Activated T-helper 9 cell treated with anti-CD3 and anti-CD28 coated beads, Interleukin-2, amount 50 U/mL, for 16 hours (primary cell): Measurements from ENCODE around the gene KRT78.
"Not testable (repeated sequence)": the region's sequence is repeated elsewhere in the genome, so short reads cannot be mapped to it uniquely, and the experiment has no call there.

Experiments used
- DNase-seq: peaks from one replicate; pipeline ENCODE4 v3.0.0-alpha.2; 2020; ENCODE audit warnings: low read depth

Gene KRT78, protein sequence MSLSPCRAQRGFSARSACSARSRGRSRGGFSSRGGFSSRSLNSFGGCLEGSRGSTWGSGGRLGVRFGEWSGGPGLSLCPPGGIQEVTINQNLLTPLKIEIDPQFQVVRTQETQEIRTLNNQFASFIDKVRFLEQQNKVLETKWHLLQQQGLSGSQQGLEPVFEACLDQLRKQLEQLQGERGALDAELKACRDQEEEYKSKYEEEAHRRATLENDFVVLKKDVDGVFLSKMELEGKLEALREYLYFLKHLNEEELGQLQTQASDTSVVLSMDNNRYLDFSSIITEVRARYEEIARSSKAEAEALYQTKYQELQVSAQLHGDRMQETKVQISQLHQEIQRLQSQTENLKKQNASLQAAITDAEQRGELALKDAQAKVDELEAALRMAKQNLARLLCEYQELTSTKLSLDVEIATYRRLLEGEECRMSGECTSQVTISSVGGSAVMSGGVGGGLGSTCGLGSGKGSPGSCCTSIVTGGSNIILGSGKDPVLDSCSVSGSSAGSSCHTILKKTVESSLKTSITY

DNA sequence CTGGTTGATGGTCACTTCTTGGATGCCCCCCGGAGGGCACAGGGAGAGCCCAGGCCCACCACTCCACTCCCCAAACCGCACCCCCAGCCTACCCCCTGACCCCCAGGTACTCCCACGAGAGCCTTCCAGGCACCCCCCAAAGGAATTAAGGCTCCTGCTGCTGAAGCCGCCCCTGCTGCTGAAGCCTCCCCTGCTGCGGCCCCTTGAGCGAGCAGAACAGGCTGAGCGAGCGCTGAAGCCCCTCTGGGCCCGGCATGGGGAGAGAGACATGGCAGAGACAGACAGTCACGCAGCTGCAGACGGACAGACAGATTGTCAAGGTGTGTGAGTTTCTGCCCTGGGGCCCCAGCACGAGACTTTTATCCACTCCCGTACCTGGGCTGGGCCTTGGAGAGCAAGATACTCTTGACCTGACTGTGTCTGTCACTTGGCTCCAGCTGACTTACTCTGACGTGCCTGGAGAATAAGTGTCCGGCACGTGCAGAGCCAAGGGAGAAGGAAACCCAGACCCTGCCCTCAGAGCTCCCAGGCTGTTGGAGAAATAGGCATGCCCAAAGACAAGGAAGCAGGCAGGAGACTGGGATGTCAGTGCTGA, at the start of gene KRT78:
Gene KRT78 (minus strand): TSS at position 334 of the 595 bp plus-strand sequence. CDS start 64 bp downstream, at position 270.
- no peak for DNase-seq

DNA sequence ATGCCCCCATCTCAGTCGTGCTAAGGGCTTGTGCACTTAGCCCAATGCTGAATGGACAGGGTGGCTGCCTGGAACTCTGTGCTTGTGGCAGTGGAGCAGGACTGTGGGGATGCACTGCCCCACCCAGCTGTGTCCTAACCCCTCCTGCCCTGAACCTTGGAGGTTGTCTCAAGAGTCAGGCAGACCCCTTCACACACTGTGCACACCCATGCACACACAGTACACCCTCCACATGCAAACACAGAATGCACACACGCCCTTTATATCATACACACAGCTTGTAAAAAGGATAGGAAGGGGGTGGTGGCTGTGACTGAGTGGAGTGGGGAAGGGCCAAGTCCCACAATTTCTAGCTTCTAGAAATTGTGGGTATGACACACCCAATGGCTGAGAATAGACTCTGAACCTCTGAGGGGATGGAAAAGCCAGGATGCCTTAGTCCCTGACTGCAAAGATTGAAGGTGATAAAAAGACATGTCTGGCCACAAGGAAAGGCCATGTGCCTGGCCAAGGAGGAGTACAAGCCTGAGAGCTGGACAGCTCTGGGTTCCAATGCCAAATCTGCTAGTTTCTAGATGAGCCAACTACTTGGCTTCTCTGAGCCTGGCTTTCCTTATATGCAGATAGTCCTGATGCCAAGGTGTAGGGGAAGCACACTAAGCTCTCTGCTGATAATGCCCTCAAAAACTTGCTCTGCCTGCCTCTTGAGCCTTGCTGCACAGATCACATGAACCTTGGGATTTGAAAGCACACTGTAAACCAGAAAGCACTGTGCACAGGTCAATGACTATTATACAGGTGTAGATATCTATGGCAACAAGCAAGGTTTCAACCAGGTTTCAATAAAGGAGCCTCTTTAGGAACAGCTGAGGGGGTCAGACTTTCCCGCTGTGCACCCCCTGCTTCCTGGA, 47.7 kb upstream of the KRT78 start:
- no peak for DNase-seq

DNA sequence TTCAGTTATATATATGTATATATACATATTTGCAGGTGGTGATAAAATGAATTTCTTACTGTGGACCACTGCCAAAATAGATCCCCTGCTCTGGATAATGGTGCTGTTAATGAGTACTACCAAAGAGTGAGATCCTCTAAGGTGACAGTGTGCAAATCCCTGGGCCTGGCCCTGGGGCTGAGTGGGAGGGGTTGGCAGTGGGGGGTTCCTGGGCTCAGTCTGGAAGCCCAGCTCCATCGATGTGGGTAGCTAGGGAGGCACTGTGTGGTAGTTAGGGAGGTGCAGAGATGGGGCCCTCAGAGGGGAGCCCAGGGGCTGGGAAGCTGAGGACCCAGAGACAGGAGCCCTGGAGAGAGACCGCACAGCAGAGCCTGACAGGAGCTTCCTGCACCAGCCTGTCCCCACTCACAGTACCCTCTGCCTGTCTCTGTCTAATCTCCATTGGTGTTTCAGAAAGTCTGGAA, 47.0 kb upstream of the KRT78 start:
- DNase-seq, result no peak

DNA sequence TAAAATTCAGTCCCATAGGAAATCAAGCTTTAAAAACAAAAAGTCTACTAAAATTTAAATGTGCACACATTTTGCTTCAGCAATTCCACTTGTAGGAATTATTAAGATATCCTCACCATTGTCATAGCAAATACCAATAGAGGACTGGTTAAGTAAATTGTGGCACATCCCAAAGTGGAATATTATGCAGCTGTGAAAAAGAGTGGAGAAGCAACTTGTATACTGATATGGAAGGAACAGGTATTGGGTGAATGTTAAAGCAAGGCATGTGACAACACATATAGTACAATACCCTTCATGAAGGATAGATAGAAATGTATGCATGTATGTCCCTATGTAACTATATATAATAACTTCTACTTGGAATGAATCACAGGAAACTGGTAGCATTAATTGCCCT, 44.2 kb upstream of the KRT78 start:
- DNase-seq, result no peak

DNA sequence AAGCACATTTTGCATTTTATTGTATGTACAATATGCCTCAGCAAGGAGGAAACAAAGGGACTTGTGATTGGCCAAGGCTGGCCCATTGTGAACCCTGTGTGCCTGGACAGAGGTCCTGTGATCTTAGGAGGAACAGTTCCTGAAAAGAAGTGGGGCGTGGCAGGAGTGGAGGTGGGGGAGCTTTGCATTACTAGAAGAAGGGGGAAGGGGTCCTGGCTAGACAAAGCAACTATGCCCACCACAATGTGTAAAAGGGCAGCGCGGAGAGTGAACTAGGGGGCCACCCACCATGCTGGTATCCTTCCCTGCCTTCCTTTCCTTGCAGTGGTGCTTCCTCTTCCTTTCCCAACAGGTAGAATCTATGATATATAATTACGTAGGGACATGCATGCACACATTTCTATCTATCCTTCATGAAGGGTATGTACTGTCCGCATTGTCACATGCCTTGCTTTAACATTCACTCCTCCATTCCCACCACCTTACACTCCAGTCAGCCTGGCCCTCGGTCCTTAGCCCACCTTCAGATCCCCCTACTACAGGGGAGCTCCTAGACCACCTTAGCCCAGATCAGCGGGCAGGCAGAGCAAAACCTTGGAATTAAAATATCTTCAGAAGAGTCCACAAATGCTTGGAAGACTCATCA, 43.5 kb upstream of the KRT78 start:
- DNase-seq, result no peak

DNA sequence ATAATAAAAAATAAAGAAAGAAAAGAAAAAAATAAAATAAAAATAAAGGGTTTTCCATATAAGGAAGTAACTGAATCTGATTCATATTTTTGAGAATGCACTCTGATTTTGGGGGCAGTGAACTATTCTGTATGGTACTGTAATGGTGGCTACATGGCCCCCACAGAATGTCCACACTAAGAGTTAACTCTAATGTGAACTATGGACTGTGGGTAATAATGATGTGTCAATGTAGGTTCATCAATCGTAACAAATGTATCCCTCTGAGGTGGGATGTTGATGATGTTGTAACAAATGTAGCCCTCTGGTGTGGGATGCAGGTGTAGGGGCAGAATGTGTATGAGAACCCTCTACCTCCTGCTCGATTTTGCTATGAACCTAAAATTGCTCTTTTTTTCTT, 42.2 kb upstream of the KRT78 start:
- no peak for DNase-seq

DNA sequence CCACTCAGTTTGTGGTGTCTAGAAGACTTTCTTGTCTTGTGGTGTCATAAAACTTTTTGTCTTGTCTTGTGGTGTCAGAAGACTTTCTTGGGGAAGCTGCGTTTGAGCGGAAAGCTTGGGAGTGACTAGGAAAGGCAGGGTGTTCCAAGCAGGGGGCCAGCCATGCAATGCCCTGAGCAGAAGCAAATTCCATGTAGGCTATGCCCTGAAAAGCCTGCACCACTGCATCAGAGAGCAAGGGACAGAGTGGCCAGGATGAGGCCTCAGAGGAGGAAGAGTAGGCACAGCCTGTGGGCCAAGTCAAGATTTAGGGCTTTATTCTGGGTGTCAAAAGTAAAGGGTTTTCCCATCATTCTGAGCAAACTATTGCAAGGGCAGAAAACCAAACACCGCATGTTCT, 41.6 kb upstream of the KRT78 start:
- no peak for DNase-seq

DNA sequence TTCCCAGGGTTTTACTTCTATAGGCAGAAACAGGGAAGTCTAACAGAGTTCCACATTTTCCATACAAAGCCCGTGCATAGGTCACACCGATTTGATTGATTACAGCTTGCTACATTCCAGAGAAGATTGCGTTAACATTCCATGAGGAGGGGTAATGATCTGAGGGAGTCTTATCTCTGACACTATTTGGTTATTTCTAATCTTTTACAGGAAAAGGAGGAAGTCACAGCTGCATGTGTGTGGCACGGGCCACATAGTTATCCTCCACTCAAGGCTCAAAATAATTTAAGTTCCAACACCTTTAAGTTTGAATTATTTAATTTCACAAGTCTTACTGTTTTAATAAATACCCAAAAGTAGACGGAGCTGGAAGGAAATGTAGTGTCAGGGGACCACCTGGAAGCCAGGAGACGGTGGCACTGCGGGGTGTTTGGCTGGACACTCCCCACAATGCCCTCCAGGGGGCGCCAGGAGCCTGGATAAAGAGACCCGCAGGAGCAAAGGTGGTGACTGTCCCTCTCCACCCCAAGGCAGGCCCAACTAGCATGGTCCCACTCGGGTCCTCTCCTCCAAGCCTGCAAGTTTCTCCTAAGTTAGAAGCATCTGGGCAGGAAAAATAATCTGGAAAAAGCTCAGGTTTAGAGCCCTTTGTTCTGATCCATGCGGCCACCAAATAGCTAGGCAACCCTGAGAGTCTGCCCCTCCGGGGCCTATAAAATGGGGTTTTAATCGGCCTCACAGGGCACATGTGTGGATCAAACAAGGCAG, 35.9 kb upstream of the KRT78 start:
- DNase-seq, result peak; percentile 66

DNA sequence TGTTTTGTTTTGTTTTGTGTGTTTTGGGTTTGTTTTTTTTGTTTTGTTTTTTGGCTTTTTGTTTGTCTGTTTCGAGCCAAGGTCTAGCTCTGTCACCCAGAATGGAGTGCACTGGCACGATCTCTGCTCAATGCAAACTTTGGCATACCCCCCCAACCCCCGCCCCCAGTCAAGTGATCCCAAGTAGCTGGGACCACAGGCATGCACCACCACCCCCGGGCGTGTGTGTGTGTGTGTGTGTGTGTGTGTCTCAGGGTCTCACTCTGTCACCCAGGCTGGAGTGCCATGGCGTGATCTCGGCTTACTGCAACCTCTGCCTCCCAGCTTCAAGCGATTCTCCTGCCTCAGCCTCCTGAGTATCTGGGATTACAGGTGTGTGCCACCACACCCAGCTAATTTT, 31.7 kb upstream of the KRT78 start:
- DNase-seq, result not testable (repeated sequence)

DNA sequence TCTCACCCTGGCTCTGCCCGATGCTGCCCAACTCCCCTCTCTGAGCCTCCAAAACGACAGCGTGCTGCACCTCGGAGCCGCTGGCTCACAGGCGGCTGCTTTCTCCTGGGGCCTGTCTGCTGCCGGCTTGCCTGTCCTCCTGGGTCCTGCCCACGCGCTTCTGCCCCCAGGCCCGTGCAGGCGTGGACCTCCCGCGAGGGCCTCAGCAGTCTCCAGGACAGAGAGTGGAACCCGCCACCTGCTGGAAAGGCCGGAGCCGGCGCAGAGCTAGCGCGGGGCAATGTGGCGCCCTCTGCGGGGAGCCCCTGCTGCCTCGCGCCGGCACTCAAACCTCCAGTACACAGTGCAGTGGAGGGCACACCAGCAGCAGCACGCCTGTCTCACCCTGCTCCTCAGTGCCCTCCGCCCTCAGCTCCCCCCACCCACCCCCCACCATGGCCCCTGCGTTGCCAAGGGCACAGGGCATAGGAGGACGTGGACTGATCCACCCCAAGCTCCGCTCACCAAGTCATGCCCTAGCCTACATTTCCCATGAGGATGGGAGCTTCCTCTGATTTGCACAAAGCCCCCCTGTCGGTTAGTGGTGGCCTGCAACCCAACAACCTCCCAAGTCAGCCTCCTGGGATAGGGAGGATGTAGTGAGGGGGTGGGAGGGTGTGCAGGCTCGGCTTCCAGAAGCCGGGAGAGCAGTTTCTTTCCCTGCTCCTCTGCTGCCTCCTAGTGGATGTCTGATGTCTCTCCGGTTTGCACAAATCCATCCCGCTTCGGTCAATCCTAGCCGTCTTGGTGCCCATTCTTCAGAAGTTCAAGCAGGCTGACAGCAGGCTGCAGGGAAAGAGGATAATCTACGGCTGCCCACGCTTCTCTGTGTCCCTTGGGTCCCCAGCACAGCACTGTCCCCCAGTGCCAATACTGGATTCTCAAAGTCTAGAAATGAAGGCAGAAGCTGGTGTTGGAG, 30.9 kb upstream of the KRT78 start:
- peak; percentile 44 for DNase-seq

DNA sequence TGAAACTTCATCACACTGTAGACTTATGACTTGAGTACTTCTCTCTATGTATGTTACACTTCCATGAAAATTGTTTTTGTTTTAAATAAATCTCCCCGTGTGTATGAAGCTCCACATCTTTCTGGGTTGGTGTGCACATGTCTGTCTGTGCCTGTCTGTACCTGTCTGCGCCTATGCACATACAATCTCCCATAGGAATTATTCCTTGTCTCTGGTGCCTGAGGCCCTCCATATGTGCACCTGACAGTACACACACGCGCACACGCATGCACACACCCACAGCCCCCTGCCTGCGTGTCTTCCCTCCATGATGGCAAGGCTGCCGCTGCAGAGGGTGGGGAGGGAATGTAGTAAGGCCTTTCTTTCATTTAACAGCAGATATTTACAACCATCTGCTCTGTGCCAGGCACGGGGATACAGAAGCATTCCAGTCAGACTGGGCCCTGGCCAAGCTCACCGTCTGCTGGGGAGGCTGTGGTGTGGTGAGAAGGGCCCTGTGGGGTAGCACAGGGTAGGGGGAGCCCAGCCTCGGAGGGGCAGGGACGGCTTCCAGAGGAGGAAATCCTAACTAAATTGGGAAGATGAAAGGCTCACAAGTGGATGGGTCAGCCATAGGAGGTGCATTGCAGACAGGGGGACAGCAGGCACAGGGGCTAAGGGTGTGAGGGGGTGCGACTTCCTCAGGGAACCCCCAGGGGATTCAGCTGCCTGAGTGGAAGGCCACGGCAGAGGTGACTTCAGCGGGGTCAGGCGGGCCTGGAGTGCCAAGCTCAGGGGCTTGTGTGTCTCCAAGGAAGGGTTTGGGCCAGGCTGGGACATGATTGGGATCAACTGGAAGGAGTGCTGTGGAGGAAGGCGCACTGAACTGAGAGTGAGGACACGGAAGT, 30.0 kb upstream of the KRT78 start:
- no peak for DNase-seq

DNA sequence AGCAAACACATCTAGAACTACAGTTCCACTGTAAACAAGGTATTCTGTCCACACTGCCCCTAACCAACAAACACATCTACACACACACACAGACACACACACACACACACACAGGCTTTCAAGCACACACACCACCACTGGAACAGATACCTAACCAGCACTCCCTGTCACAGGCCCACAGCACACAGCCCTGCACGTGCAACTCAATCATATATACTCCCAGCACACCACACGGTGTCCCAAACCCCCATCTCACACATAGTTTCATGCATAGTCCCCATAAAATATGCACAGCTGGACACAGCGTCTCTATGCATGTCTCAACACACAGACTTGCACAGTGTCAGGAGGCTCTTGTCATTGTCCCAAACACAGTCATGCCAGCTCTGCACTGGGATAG, 28.4 kb upstream of the KRT78 start:
- no peak for DNase-seq

DNA sequence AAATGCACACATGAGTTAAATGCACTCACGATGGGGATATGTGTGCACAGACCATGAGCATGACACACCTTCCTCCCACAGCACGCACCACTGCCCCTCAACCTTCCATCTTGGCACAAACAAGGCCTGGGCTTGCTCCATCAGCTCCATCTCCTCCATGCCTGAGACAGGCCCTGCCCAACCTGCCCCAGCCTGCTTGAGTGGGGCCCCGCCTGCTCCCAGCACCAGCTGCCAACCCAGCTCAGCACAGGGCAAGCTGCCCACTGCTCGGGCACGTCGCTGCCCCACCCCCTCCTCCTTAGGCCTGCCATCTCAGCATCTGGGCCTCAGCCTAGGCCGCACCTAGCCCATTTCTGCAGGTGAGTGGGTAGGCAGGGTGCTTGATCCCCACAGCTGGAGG, 27.6 kb upstream of the KRT78 start:
- no peak for DNase-seq

DNA sequence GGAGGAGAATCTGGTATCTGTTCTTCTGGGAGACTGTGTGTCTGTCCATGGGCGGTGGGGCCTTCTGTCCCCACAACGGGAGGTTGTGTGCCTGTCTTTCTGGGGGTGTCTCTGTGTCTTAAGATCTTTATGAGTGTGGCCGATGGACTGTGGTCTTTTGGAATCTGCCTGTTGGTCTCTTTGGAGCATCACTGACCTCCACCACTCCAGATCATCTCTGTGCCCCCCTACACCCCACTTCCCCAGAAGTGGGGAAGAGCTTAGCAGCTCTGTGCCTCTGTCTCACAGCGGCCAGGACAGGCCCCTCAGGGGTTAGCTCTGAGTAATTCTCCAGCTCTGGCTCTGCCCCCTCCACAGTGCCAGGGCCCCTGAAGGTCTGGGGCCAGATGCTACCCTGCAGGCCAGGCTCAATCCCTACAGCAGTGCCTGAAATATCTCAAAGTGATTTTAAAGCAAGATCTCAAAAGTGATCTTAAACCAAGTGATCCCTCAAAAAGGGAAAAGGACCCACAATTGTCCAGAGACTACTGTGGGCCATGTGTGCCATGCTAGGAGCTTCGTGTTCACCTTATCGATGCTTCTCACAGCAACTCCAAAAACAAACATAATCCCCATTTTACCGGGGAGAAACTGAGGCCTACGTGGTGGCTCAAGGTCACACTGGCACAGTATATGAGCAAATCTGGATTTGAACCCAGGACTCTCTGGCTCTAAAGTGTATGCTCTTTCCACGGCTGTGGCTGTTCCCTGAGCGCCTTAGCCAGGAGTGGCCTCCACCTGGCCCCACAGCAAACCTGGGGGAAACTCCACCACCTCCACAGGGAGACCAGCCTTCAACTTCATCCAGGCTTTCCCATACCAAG, 26.0 kb upstream of the KRT78 start:
- DNase-seq, result no peak

DNA sequence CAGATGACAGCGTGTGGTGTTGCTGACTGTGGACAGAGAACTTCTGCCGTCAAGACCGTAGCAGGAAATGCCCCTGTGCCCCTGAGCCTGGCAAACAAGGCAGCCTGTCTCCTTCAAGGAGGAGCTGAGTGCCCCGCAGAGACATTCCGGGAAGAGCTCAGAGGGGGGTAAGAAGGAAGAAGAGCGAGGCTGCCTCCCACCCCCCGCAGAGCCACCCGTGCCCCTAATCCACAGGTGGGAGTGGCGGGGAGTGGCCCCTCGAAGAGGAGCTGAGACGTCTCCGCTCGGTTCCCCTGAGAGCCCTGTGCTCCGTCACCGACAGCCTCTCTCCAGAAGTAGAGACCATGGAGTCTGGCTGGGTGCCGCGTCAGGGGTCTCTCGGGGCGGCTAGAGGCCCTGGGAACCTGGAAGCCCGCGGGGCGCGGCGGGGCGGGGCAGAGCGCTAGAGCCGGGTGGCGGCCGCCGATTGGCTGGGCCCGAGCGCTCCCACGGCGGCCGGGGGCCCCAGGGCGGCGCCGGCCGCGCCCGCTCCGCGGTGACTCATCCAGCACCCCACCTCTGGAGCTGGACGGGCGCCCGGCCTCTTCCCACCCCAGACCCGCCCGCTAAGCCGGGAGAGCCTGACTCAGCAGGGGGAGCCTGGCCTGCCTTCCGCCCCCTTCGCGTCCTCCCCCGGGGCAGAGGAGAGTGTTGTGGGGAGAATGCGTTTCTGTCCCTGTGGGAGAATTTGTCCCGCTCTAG, 25.2 kb upstream of the KRT78 start:
- DNase-seq, result no peak

DNA sequence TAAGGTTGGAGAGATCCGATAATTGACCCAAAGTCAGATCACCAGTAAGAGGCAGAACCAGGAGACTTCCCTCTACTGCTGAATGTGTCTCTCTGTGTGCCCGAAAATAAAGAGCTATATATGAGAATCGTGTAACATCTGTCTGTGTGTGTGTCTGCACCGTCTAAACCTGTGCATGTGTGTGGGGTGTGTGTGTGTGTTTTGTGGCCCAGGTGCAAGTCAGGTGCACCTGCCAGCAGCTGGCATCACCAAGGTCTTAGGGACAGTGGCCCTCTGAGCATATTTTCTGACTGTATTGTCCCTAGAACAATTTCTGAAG, 24.7 kb upstream of the KRT78 start:
- no peak for DNase-seq

DNA sequence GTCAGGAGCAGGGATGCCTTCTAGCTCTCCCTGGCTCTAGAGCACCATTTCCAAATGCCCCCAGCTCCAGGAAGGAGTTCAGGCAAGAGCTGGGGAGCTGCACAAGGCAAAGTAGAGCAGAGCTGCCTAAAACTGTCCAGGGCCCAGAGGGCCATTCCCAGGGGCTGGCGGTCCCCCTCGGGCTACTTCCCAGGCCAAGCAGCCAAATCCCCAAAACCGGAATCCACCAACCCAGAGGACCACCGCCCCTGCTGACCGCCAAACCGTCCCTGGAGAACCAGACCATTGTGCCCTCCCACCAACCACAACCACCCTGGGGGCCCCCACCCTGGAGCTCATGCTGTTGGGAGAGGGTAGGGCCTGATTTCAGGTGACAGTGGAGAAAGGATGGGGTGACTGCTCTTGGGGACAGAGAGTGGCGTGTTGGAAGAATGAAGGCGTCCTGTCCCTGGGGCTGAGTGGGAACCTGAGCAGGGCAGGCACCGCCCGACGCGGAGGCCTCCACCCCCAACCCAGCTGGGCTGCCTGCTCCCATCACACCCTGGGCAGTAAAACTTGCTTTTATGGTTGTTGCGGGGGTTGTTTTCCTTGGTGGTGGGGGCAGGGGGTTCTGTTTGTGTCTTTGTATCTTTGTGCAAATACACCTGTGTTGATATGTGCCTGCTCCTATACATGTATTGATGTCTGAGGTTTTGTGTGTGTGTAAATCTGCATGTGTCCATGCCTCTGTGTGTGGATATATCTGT, 24.0 kb upstream of the KRT78 start:
- DNase-seq, result no peak
